Neural cell (in vitro differentiated cells): ENCODE results near the gene DROSHA. TPM values are rescaled to one million over a fixed set of nuclear protein-coding genes. Genes with fewer than 3 reads are reported as not detected.

Experiments used
- polyA plus RNA-seq: library from polyadenylated mRNA; depleted of rRNA; stranded (reverse); fragments of >200 nt; gene quantifications from 2 replicates; pipeline ENCODE4 v1.2.3, GENCODE V29; 2014
- small RNA-seq, 3 experiments: library from RNA; depleted of rRNA; stranded (forward); fragments of <200 nt; gene quantifications; one replicate each; pipeline ENCODE3, GENCODE V24; 2012

Gene DROSHA
- polyA plus RNA-seq, 1 donor from 2014 or later: 88.5 TPM

Small RNA genes within 50 kb of the gene (small RNA-seq; reads per million reads assigned to genes)
- 0 to 1.2 (median 0) reads per million in 3 experiments for gene RF00019

Other genes starting within 250 kb of the DROSHA start
- 18.9 and 20.3 TPM in 2 replicates for gene C5orf22, start 208 bp upstream of the DROSHA start, polyA plus RNA-seq
- 3.1 and 4.0 TPM in 2 replicates for gene PDZD2, start 107.0 kb upstream of the DROSHA start, polyA plus RNA-seq